DOHH2 (cell line): Measurements from ENCODE around the gene CCDC149.

Experiments
- H3F3A ChIP-seq: fragments of 200-600 bp; sonication (generic), shearing (Covaris generic); 2 replicates; pipeline ENCODE4 v1.6.0; 2016; ENCODE audit warnings: antibody characterized with exemption, mild to moderate bottlenecking; ENCODE audit not compliant: control insufficient read depth, insufficient read depth
- H3K27ac ChIP-seq: fragments of 200-600 bp; sonication (generic); 2 replicates; pipeline ENCODE4 v1.5.1; 2014; ENCODE audit warnings: low read depth, mild to moderate bottlenecking, low read length, moderate library complexity
- H3K27me3 ChIP-seq: fragments of 200-600 bp; sonication (generic); 2 replicates; pipeline ENCODE4 v1.6.1; 2014; ENCODE audit warnings: mild to moderate bottlenecking, low read length, mixed read lengths; ENCODE audit not compliant: control insufficient read depth
- H3K36me3 ChIP-seq: fragments of 200-600 bp; sonication (generic); 2 replicates; pipeline ENCODE4 v1.6.1; 2014; ENCODE audit warnings: mild to moderate bottlenecking, low read length, moderate library complexity, mixed read lengths; ENCODE audit not compliant: control insufficient read depth
- H3K4me1 ChIP-seq: fragments of 200-600 bp; sonication (generic); 2 replicates; pipeline ENCODE4 v1.6.1; 2014; ENCODE audit warnings: mild to moderate bottlenecking, low read length, mixed read lengths; ENCODE audit not compliant: control insufficient read depth
- H3K4me2 ChIP-seq: fragments of 200-600 bp; sonication (generic); 2 replicates; pipeline ENCODE4 v1.6.0; 2014; ENCODE audit warnings: mild to moderate bottlenecking, low read length, moderate library complexity
- H3K4me3 ChIP-seq: fragments of 200-600 bp; sonication (generic); 2 replicates; pipeline ENCODE4 v1.5.1; 2014; ENCODE audit warnings: mild to moderate bottlenecking, low read length, mixed read lengths
- H3K79me2 ChIP-seq: fragments of 200-600 bp; sonication (generic); 2 replicates; pipeline ENCODE4 v1.6.1; 2014; ENCODE audit warnings: mild to moderate bottlenecking, low read length, mixed read lengths; ENCODE audit not compliant: control insufficient read depth
- H3K9me2 ChIP-seq: fragments of 200-600 bp; sonication (generic); replicated peaks from 2 replicates; pipeline ENCODE4 v1.6.1; 2014; ENCODE audit warnings: mild to moderate bottlenecking, low read length, mixed read lengths; ENCODE audit not compliant: control insufficient read depth
- H3K9me3 ChIP-seq: fragments of 200-600 bp; sonication (generic); 2 replicates; pipeline ENCODE4 v1.6.1; 2014; ENCODE audit warnings: antibody characterized with exemption, low read length, mixed read lengths; ENCODE audit not compliant: control insufficient read depth, insufficient read depth
- H4K20me1 ChIP-seq: fragments of 200-600 bp; sonication (generic); 2 replicates; pipeline ENCODE4 v1.6.0; 2014; ENCODE audit warnings: low read depth, mild to moderate bottlenecking, antibody characterized with exemption, low read length, moderate library complexity; ENCODE audit not compliant: control insufficient read depth, insufficient read depth
- CTCF ChIP-seq: fragments of 200-600 bp; sonication (generic); IDR thresholded peaks from one replicate; pipeline ENCODE4 v1.5.1; 2014; ENCODE audit warnings: antibody characterized with exemption, mild to moderate bottlenecking, low read depth, low read length; ENCODE audit not compliant: poor library complexity, severe bottlenecking
- EZH2phosphoT487 ChIP-seq: fragments of 200-600 bp; sonication (generic); IDR thresholded peaks from 2 replicates; pipeline ENCODE4 v1.6.1; 2017; ENCODE audit warnings: borderline replicate concordance, mild to moderate bottlenecking, antibody characterized with exemption, low read length, moderate library complexity, mixed read lengths

Gene CCDC149

GRCh38 chr4:24794051-24794450 is 118.8 kb downstream of the CCDC149 start:
- Histone ChIP-seq H3K79me2 (no peaks in the 10 kb centered on the region), H3K27ac (no peak overlapping the region), H3K4me3 (no peak overlapping the region), H3K4me2 (no peak overlapping the region), H3K9me2 (no peaks in the 10 kb centered on the region), H3K27me3 (no peaks in the 10 kb centered on the region), H3K4me1 (no peaks in the 10 kb centered on the region), H3K9me3 (no peaks in the 10 kb centered on the region), H4K20me1 (no peaks in the 10 kb centered on the region), H3F3A (no peaks in the 10 kb centered on the region), H3K36me3 (no peaks in the 10 kb centered on the region)
- TF ChIP-seq CTCF (no peak), EZH2phosphoT487 (no peak)

GRCh38 chr4:24793219-24794005 is 119.4 kb downstream of the CCDC149 start:
- H3F3A ChIP-seq: no peaks in the 10 kb centered on the region
- H3K4me1 ChIP-seq: no peaks in the 10 kb centered on the region
- H3K9me3 ChIP-seq: no peaks in the 10 kb centered on the region
- H3K36me3 ChIP-seq: no peaks in the 10 kb centered on the region
- no peaks in the 10 kb centered on the region for H3K79me2 ChIP-seq
- no peaks in the 10 kb centered on the region for H3K9me2 ChIP-seq
- no peak for TF ChIP-seq CTCF
- TF ChIP-seq EZH2phosphoT487: no peak
- H3K4me3 ChIP-seq: no peak overlapping the region
- no peaks in the 10 kb centered on the region for H3K27me3 ChIP-seq
- H3K27ac ChIP-seq: no peak overlapping the region
- no peak overlapping the region for H3K4me2 ChIP-seq
- no peaks in the 10 kb centered on the region for H4K20me1 ChIP-seq

- no peaks in the 10 kb centered on the region for H3K9me2 ChIP-seq
- no peaks in the 10 kb centered on the region for H3F3A ChIP-seq
- H4K20me1 ChIP-seq: no peaks in the 10 kb centered on the region
- H3K4me3 ChIP-seq: no peak overlapping the region
- no peaks in the 10 kb centered on the region for H3K79me2 ChIP-seq
- H3K36me3 ChIP-seq: no peaks in the 10 kb centered on the region
- H3K27ac ChIP-seq: no peak overlapping the region
- no peaks in the 10 kb centered on the region for H3K9me3 ChIP-seq
- H3K4me2 ChIP-seq: no peak overlapping the region
- H3K27me3 ChIP-seq: no peaks in the 10 kb centered on the region
- TF ChIP-seq CTCF (no peak), EZH2phosphoT487 (no peak)
- no peaks in the 10 kb centered on the region for H3K4me1 ChIP-seq
Measured at GRCh38 chr4:24792552-24792951, 120.3 kb downstream of the CCDC149 start.
